Neural progenitor cell (in vitro differentiated cells): ENCODE data around the gene CSRP3. TPM values are rescaled to one million over a fixed set of nuclear protein-coding genes. Genes with fewer than 3 reads are reported as not detected.
"Not testable (repeated sequence)": the region's sequence is repeated elsewhere in the genome, so short reads cannot be mapped to it uniquely, and the experiment has no call there.

ENCODE experiments used
- DNase-seq: peaks from one replicate; pipeline ENCODE4 v3.0.0-alpha.2; 2016; ENCODE audit warnings: low spot score
- H2AFZ ChIP-seq: fragments of 200-600 bp; sonication (generic); replicated peaks from 2 replicates; pipeline ENCODE4 v1.6.1; 2016; ENCODE audit warnings: antibody characterized with exemption
- H3F3A ChIP-seq: fragments of 200-600 bp; sonication (generic); 2 replicates; pipeline ENCODE4 v1.6.1; 2016; ENCODE audit warnings: antibody characterized with exemption, low read depth
- H3K27ac ChIP-seq: fragments of 200-600 bp; sonication (generic); 2 replicates; pipeline ENCODE4 v1.5.1; 2016; ENCODE audit warnings: mild to moderate bottlenecking
- H3K27me3 ChIP-seq: fragments of 200-600 bp; sonication (generic); 2 replicates; pipeline ENCODE4 v1.6.1; 2016; ENCODE audit warnings: mild to moderate bottlenecking, moderate library complexity
- H3K36me3 ChIP-seq: fragments of 200-600 bp; sonication (generic); 2 replicates; pipeline ENCODE4 v1.5.1; 2016
- H3K4me1 ChIP-seq: fragments of 200-600 bp; sonication (generic); 2 replicates; pipeline ENCODE4 v1.6.1; 2016; ENCODE audit warnings: mixed run types
- H3K4me2 ChIP-seq: fragments of 200-600 bp; sonication (generic); 2 replicates; pipeline ENCODE4 v1.6.1; 2016
- H3K4me3 ChIP-seq: fragments of 200-600 bp; sonication (generic); 2 replicates; pipeline ENCODE4 v1.5.1; 2016
- H3K79me2 ChIP-seq: fragments of 200-600 bp; sonication (generic); 2 replicates; pipeline ENCODE4 v1.6.1; 2016; ENCODE audit warnings: low read depth
- H3K9ac ChIP-seq: fragments of 200-600 bp; sonication (generic); 2 replicates; pipeline ENCODE4 v1.6.1; 2016
- H3K9me3 ChIP-seq: fragments of 200-600 bp; sonication (generic); 2 replicates; pipeline ENCODE4 v1.5.1; 2016; ENCODE audit warnings: low read depth
- H4K20me1 ChIP-seq: fragments of 200-600 bp; sonication (generic); 2 replicates; pipeline ENCODE4 v1.6.1; 2016; ENCODE audit warnings: low read depth
- H3K27ac Mint-ChIP-seq: 3 replicates; pipeline ENCODE4 v1.8.0; 2021; ENCODE audit warnings: mixed read lengths
- H3K27me3 Mint-ChIP-seq: 2 replicates; pipeline ENCODE4 v1.8.0; 2022; ENCODE audit warnings: low read depth, mild to moderate bottlenecking, inconsistent platforms, moderate library complexity, mixed read lengths; ENCODE audit not compliant: insufficient read depth
- H3K36me3 Mint-ChIP-seq: 3 replicates; pipeline ENCODE4 v1.8.0; 2021; ENCODE audit warnings: mixed read lengths
- H3K4me1 Mint-ChIP-seq: 3 replicates; pipeline ENCODE4 v1.8.0; 2021; ENCODE audit warnings: mixed read lengths
- H3K4me3 Mint-ChIP-seq: 3 replicates; pipeline ENCODE4 v1.8.0; 2021; ENCODE audit warnings: mild to moderate bottlenecking, moderate library complexity, mixed read lengths
- H3K9me3 Mint-ChIP-seq: 3 replicates; pipeline ENCODE4 v1.8.0; 2020; ENCODE audit warnings: mixed read lengths
- EZH2 ChIP-seq: fragments of 200-600 bp; sonication (generic); IDR thresholded peaks from 2 replicates; pipeline ENCODE4 v1.6.1; 2017; ENCODE audit warnings: antibody characterized with exemption, mild to moderate bottlenecking, moderate library complexity
- EZH2phosphoT487 ChIP-seq: fragments of 200-600 bp; sonication (generic); IDR thresholded peaks from 2 replicates; pipeline ENCODE4 v1.6.1; 2017; ENCODE audit warnings: antibody characterized with exemption
- total RNA-seq: library from RNA; depleted of rRNA; stranded (reverse); fragments of >200 nt; gene quantifications from 2 replicates; pipeline ENCODE4 v1.2.3, GENCODE V29; 2015; ENCODE audit warnings: low replicate concordance

Gene CSRP3
- total RNA-seq, 1 donor from 2014 or later = not detected

DNA sequence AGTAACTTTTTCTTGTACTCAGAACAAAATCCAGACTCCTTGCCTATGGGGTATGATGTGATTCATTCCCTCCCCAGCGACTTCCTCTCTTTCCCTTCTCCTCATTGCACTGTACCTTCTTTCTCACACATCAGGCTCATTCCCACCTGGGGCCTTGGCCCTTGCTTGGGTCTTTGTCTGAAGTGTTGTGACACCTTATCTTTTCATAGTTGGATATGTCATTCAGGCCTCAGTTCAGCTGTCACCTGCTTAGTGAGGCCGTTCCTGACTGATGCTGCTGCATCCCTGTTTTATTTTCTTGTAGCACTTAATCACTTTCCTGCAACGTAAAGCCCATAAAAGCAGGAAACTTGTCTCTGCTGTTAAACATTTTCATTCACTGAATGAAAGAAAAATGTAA, 44.9 kb downstream of the CSRP3 start:
- Histone ChIP-seq H3K4me3 (no peak overlapping the region), H3K27ac (no peak overlapping the region), H3K9me3 (no peaks in the 10 kb centered on the region), H4K20me1 (no peaks in the 10 kb centered on the region), H3K27me3 (no peaks in the 10 kb centered on the region), H2AFZ (no peak overlapping the region), H3K36me3 (no peaks in the 10 kb centered on the region), H3K4me2 (no peak overlapping the region), H3K9ac (no peak overlapping the region), H3F3A (no peaks in the 10 kb centered on the region), H3K79me2 (no peaks in the 10 kb centered on the region), H3K4me1 (no peaks in the 10 kb centered on the region)
- peaks cover 14% of the 10 kb centered on the region for H3K36me3 Mint-ChIP-seq
- no peak for DNase-seq
- no peak overlapping the region for H3K27ac Mint-ChIP-seq
- no peak overlapping the region for H3K4me3 Mint-ChIP-seq
- TF ChIP-seq EZH2phosphoT487 (no peak), EZH2 (no peak)
- H3K27me3 Mint-ChIP-seq = no peaks in the 10 kb centered on the region
- no peaks in the 10 kb centered on the region for H3K4me1 Mint-ChIP-seq
- H3K9me3 Mint-ChIP-seq = no peaks in the 10 kb centered on the region

DNA sequence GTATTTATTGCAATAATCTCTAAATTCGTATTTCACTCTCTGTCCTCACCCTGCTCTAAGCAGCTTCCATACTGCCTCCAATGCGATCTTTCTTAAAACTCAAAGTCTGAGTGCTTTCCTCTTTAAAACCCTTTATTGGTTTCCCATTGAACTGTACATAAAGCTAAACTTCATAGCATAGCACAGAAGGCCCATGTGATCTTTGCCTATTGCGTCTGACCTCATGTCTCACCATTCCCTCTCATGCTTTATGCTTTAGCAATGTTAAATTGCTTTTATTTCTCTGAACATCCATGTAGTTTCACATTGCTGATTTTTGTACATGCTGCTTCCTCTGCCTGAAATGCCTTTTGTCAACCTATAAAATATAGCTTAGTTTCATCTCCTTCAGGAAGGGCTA, 56.5 kb downstream of the CSRP3 start:
- H3K4me3 Mint-ChIP-seq = no peak overlapping the region
- peaks cover 3% of the 10 kb centered on the region for H3K36me3 ChIP-seq
- H3K27me3 Mint-ChIP-seq = peaks cover 2% of the 10 kb centered on the region
- DNase-seq = no peak
- no peaks in the 10 kb centered on the region for H3F3A ChIP-seq
- no peak overlapping the region for H3K4me2 ChIP-seq
- H3K27ac ChIP-seq = no peak overlapping the region
- H3K9me3 Mint-ChIP-seq = no peaks in the 10 kb centered on the region
- no peak overlapping the region for H2AFZ ChIP-seq
- H3K9me3 ChIP-seq = no peaks in the 10 kb centered on the region
- no peaks in the 10 kb centered on the region for H3K4me1 ChIP-seq
- H4K20me1 ChIP-seq = no peaks in the 10 kb centered on the region
- H3K9ac ChIP-seq = no peak overlapping the region
- H3K27me3 ChIP-seq = no peaks in the 10 kb centered on the region
- no peak for TF ChIP-seq EZH2
- no peak overlapping the region for H3K4me3 ChIP-seq
- no peak overlapping the region for H3K27ac Mint-ChIP-seq
- H3K4me1 Mint-ChIP-seq = no peaks in the 10 kb centered on the region
- H3K79me2 ChIP-seq = no peaks in the 10 kb centered on the region
- H3K36me3 Mint-ChIP-seq = no peaks in the 10 kb centered on the region

- not testable (repeated sequence) for H3K4me1 Mint-ChIP-seq, H3K36me3 ChIP-seq, H3K4me2 ChIP-seq, H3K4me1 ChIP-seq, H3K27ac ChIP-seq, DNase-seq, H3K4me3 Mint-ChIP-seq, H3F3A ChIP-seq, H3K27me3 ChIP-seq, H3K9ac ChIP-seq, H4K20me1 ChIP-seq, H3K27me3 Mint-ChIP-seq, H3K79me2 ChIP-seq, H3K9me3 ChIP-seq, H3K4me3 ChIP-seq, H3K27ac Mint-ChIP-seq, H2AFZ ChIP-seq
- Mint-ChIP-seq H3K9me3 (peaks cover 28% of the 10 kb centered on the region), H3K36me3 (peaks cover 12% of the 10 kb centered on the region)
Measured at GRCh38 chr11:19136884-19137283, 64.9 kb downstream of the CSRP3 start.

DNA sequence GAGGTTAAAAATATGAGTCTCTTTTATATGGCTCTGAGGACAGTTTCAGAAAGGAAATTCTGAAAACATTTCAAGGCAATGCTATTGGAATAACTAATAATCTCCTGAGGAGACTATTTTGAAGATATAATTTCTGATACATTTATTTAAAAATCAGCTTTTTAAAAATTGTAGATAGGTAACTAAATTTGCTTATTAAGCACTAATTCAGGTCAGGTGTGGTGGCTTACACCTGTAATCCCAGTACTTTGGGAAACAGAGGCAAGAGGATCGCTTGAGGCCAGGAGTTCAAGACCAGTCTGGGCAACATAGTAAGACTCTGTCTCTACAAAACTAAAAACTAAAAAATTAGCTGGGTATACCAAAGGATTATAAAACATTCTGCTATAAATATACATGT, 67.8 kb downstream of the CSRP3 start:
- H3K36me3 ChIP-seq = peaks cover 8% of the 10 kb centered on the region
- H3K9me3 Mint-ChIP-seq = peaks cover 43% of the 10 kb centered on the region
- H3K36me3 Mint-ChIP-seq = peaks cover 17% of the 10 kb centered on the region
- no peak overlapping the region for H3K4me2 ChIP-seq
- no peaks in the 10 kb centered on the region for H3K4me1 Mint-ChIP-seq
- DNase-seq = no peak
- H3K27me3 Mint-ChIP-seq = peaks cover 3% of the 10 kb centered on the region
- H4K20me1 ChIP-seq = no peaks in the 10 kb centered on the region
- no peaks in the 10 kb centered on the region for H3F3A ChIP-seq
- H3K27ac ChIP-seq = no peak overlapping the region
- no peaks in the 10 kb centered on the region for H3K4me1 ChIP-seq
- H2AFZ ChIP-seq = no peak overlapping the region
- H3K27ac Mint-ChIP-seq = no peak overlapping the region
- no peaks in the 10 kb centered on the region for H3K27me3 ChIP-seq
- H3K4me3 ChIP-seq = no peak overlapping the region
- no peak overlapping the region for H3K4me3 Mint-ChIP-seq
- H3K79me2 ChIP-seq = peaks cover 24% of the 10 kb centered on the region
- H3K9me3 ChIP-seq = no peaks in the 10 kb centered on the region
- TF ChIP-seq EZH2phosphoT487 = no peak
- TF ChIP-seq EZH2 = no peak
- no peak overlapping the region for H3K9ac ChIP-seq

Other genes starting within 250 kb of the CSRP3 start
- not detected in 2 replicates for gene MRGPRX2, start 141.3 kb downstream of the CSRP3 start, total RNA-seq
- gene ZDHHC13, start 84.8 kb downstream of the CSRP3 start, total RNA-seq = 27.0 and 43.4 TPM in 2 replicates
- 4.9 and 5.7 TPM in 2 replicates for gene E2F8, start 39.0 kb upstream of the CSRP3 start, total RNA-seq